Hepatocyte (in vitro differentiated cells): ENCODE results near the gene STIMATE. TPM values are rescaled to one million over a fixed set of nuclear protein-coding genes. Genes with fewer than 3 reads are reported as not detected.

Source experiments
- DNase-seq: peaks from one replicate; pipeline ENCODE4 v3.0.0-alpha.2; 2016; ENCODE audit warnings: low spot score
- H2AFZ ChIP-seq: fragments of 200-600 bp; sonication (generic); 2 replicates; pipeline ENCODE4 v1.6.0; 2016; ENCODE audit warnings: antibody characterized with exemption, mild to moderate bottlenecking
- H3K27ac ChIP-seq: fragments of 200-600 bp; sonication (generic); 2 replicates; pipeline ENCODE4 v1.5.1; 2016; ENCODE audit warnings: mild to moderate bottlenecking
- H3K27me3 ChIP-seq: fragments of 200-600 bp; sonication (generic); 2 replicates; pipeline ENCODE4 v1.6.1; 2016
- H3K36me3 ChIP-seq: fragments of 200-600 bp; sonication (generic); replicated peaks from 2 replicates; pipeline ENCODE4 v1.5.1; 2016; ENCODE audit warnings: low read depth; ENCODE audit not compliant: insufficient read depth
- H3K4me1 ChIP-seq: fragments of 200-600 bp; sonication (generic); 2 replicates; pipeline ENCODE4 v1.5.1; 2016; ENCODE audit warnings: mild to moderate bottlenecking, moderate library complexity; ENCODE audit not compliant: insufficient read depth
- H3K4me2 ChIP-seq: fragments of 200-600 bp; sonication (generic); 2 replicates; pipeline ENCODE4 v1.6.0; 2016
- H3K4me3 ChIP-seq: fragments of 200-600 bp; sonication (generic); 2 replicates; pipeline ENCODE4 v1.5.1; 2016; ENCODE audit warnings: mild to moderate bottlenecking
- H3K79me2 ChIP-seq: fragments of 200-600 bp; sonication (generic); 2 replicates; pipeline ENCODE4 v1.6.0; 2017; ENCODE audit warnings: mild to moderate bottlenecking
- H3K9me2 ChIP-seq: fragments of 200-600 bp; sonication (generic); replicated peaks from 2 replicates; pipeline ENCODE4 v1.6.0; 2017; ENCODE audit warnings: mild to moderate bottlenecking; ENCODE audit not compliant: insufficient read depth
- H3K9me3 ChIP-seq: fragments of 200-600 bp; sonication (generic); 2 replicates; pipeline ENCODE4 v1.5.1; 2016; ENCODE audit warnings: low read depth, mild to moderate bottlenecking
- H4K20me1 ChIP-seq: fragments of 200-600 bp; sonication (generic); 2 replicates; pipeline ENCODE4 v1.6.0; 2016; ENCODE audit warnings: mild to moderate bottlenecking; ENCODE audit not compliant: insufficient read depth, poor library complexity, severe bottlenecking
- CTCF ChIP-seq: fragments of 200-600 bp; sonication (generic); IDR thresholded peaks from 2 replicates; pipeline ENCODE4 v1.5.1; 2016; ENCODE audit warnings: antibody characterized with exemption, mild to moderate bottlenecking; ENCODE audit not compliant: poor library complexity
- EZH2 ChIP-seq: fragments of 200-600 bp; sonication (generic); IDR thresholded peaks from 2 replicates; pipeline ENCODE4 v1.6.1; 2016; ENCODE audit warnings: antibody characterized with exemption, mild to moderate bottlenecking, borderline replicate concordance
- EZH2phosphoT487 ChIP-seq: fragments of 200-600 bp; sonication (generic); IDR thresholded peaks from one replicate; pipeline ENCODE4 v1.6.1; 2018; ENCODE audit warnings: antibody characterized with exemption, mild to moderate bottlenecking, low read depth, moderate library complexity; ENCODE audit not compliant: unreplicated experiment, severe bottlenecking
- WGBS: methylation state at CpG from one replicate; pipeline ENCODE4 v1.1.6; 2016; ENCODE audit warnings: low lambda C conversion rate; ENCODE audit errors: missing lambda C conversion rate; 5-methylcytosine and 5-hydroxymethylcytosine counted together
- polyA plus RNA-seq: library from polyadenylated mRNA; unstranded; fragments of >200 nt; fragmentation: Nextera tagmentation; extraction: Ambion mirVana; gene quantifications from 2 replicates; pipeline ENCODE4 v1.2.1, GENCODE V29; 2016
- total RNA-seq: library from RNA; depleted of rRNA; stranded (reverse); fragments of >200 nt; gene quantifications from 2 replicates; pipeline ENCODE4 v1.2.3, GENCODE V29; 2014

The STIMATE gene
- total and polyA plus RNA-seq, 2 experiments from 2014 or later = 14.5 to 20.4 TPM

GRCh38 chr3:52838561-52839267 lies 58.6 kb downstream of the STIMATE start:
- no peak overlapping the region for H3K27ac ChIP-seq
- H3K79me2 ChIP-seq = no peaks in the 10 kb centered on the region
- no peak for DNase-seq
- H3K27me3 ChIP-seq = no peaks in the 10 kb centered on the region
- TF ChIP-seq EZH2 = no peak
- no peak for TF ChIP-seq EZH2phosphoT487
- no peak for TF ChIP-seq CTCF
- peaks cover 7% of the 10 kb centered on the region for H3K4me1 ChIP-seq
- no peaks in the 10 kb centered on the region for H3K36me3 ChIP-seq
- 91% methylated on average over 8 of the region's 8 CpGs for WGBS
- H3K9me2 ChIP-seq = no peaks in the 10 kb centered on the region
- no peak overlapping the region for H2AFZ ChIP-seq
- no peak overlapping the region for H3K4me2 ChIP-seq
- H3K9me3 ChIP-seq = no peaks in the 10 kb centered on the region
- no peak overlapping the region for H3K4me3 ChIP-seq
- no peaks in the 10 kb centered on the region for H4K20me1 ChIP-seq

GRCh38 chr3:52836986-52837385 lies 60.4 kb downstream of the STIMATE start:
- Histone ChIP-seq H3K36me3 (no peaks in the 10 kb centered on the region), H3K27me3 (no peaks in the 10 kb centered on the region), H3K79me2 (no peaks in the 10 kb centered on the region), H4K20me1 (no peaks in the 10 kb centered on the region), H3K4me3 (no peak overlapping the region), H3K9me2 (no peaks in the 10 kb centered on the region), H3K9me3 (no peaks in the 10 kb centered on the region), H3K4me2 (no peak overlapping the region), H3K4me1 (peaks cover 7% of the 10 kb centered on the region), H3K27ac (no peak overlapping the region), H2AFZ (no peak overlapping the region)
- WGBS = 93% methylated on average over 4 of the region's 4 CpGs
- TF ChIP-seq CTCF = no peak
- no peak for TF ChIP-seq EZH2phosphoT487
- no peak for TF ChIP-seq EZH2
- no peak for DNase-seq

GRCh38 chr3:52836471-52836845 lies 60.9 kb downstream of the STIMATE start:
- no peaks in the 10 kb centered on the region for H3K27me3 ChIP-seq
- H3K36me3 ChIP-seq = no peaks in the 10 kb centered on the region
- H3K9me3 ChIP-seq = no peaks in the 10 kb centered on the region
- H4K20me1 ChIP-seq = no peaks in the 10 kb centered on the region
- H3K4me2 ChIP-seq = no peak overlapping the region
- H3K27ac ChIP-seq = no peak overlapping the region
- DNase-seq = no peak
- 98% methylated on average over 5 of the region's 5 CpGs for WGBS
- no peak overlapping the region for H3K4me3 ChIP-seq
- no peaks in the 10 kb centered on the region for H3K9me2 ChIP-seq
- H2AFZ ChIP-seq = no peak overlapping the region
- no peaks in the 10 kb centered on the region for H3K79me2 ChIP-seq
- peaks cover 7% of the 10 kb centered on the region for H3K4me1 ChIP-seq
- TF ChIP-seq CTCF = no peak
- TF ChIP-seq EZH2phosphoT487 = no peak
- no peak for TF ChIP-seq EZH2
